Astrocyte (in vitro differentiated cells and primary cell): ENCODE data around the gene FLYWCH1.

Source experiments
- CTCF ChIP-seq: IDR thresholded peaks from 2 replicates; pipeline ENCODE4 v1.5.1; 2011; ENCODE audit warnings: low read depth, mild to moderate bottlenecking, inconsistent platforms, low read length, moderate library complexity; ENCODE audit not compliant: insufficient read depth
- EZH2 ChIP-seq: IDR thresholded peaks from 2 replicates; pipeline ENCODE4 v1.6.1; 2012; ENCODE audit warnings: mild to moderate bottlenecking, low read length, inconsistent platforms; ENCODE audit not compliant: insufficient read depth

DNA sequence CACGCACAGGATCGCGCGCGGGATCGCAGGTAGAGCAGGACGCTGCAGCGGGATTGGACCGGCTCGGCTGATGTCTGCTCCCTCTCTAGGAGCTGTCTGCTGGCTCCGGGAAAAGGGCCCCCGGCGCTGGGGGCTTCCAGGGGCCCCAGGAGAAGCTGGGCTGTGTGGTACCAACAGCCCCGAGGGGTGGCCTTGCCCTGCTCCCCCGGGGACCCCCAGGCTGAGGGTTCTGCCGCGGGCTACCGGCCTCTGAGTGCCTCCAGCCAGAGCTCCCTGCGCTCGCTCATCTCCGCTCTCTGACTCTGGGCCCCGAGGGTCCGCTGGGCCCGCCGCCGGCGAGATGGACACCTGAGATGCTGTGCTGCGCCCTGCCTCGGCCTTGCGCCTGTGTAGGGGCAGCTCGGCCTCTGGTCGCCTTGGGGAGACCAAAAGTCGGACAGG lies 56.0 kb downstream of the FLYWCH1 start:
- TF ChIP-seq CTCF (no peak), EZH2 (no peak)
